HFFc6 (cell line): ENCODE data around the gene REPIN1. TPM values are rescaled to one million over a fixed set of nuclear protein-coding genes. Genes with fewer than 3 reads are reported as not detected.

Source experiments
- DNase-seq: peaks from one replicate; pipeline ENCODE4 v3.0.0-alpha.2; 2018
- H3K27ac Mint-ChIP-seq: 2 replicates; pipeline ENCODE4 v1.8.0; 2020; ENCODE audit warnings: mild to moderate bottlenecking, mixed read lengths
- H3K27me3 Mint-ChIP-seq: 2 replicates; pipeline ENCODE4 v1.8.0; 2021; ENCODE audit warnings: mild to moderate bottlenecking, moderate library complexity, mixed read lengths; ENCODE audit not compliant: insufficient read depth
- H3K36me3 Mint-ChIP-seq: 2 replicates; pipeline ENCODE4 v1.8.0; 2021; ENCODE audit warnings: low read depth, mixed read lengths
- H3K4me1 Mint-ChIP-seq: 2 replicates; pipeline ENCODE4 v1.8.0; 2020; ENCODE audit warnings: low read depth, mixed read lengths
- H3K4me3 Mint-ChIP-seq: 2 replicates; pipeline ENCODE4 v1.8.0; 2020; ENCODE audit warnings: mild to moderate bottlenecking, moderate library complexity, mixed read lengths
- H3K9me3 Mint-ChIP-seq: 2 replicates; pipeline ENCODE4 v1.8.0; 2020; ENCODE audit warnings: mild to moderate bottlenecking, mixed read lengths
- total RNA-seq, 6 experiments: library from RNA; stranded (reverse); fragmentation: NEBNext Ultra II Directional; extraction: Animal tissue kit (Norgen Biotek cat#: 25700); gene quantifications; 2 replicates in 1 of 6; 3 replicates in 5 of 6; pipeline ENCODE4 v1.2.3, GENCODE V29; 2021
- TF ChIP-seq, protein P1 (sequence below): fragments of 200-600 bp; sonication (generic); IDR thresholded peaks from 2 replicates; pipeline ENCODE4 v1.5.0; 2021; ENCODE audit warnings: antibody characterized with exemption, mild to moderate bottlenecking

The REPIN1 gene
- total RNA-seq, 6 experiments from 2014 or later: 68.8 to 78.3 (median 75.5) TPM

DNA sequence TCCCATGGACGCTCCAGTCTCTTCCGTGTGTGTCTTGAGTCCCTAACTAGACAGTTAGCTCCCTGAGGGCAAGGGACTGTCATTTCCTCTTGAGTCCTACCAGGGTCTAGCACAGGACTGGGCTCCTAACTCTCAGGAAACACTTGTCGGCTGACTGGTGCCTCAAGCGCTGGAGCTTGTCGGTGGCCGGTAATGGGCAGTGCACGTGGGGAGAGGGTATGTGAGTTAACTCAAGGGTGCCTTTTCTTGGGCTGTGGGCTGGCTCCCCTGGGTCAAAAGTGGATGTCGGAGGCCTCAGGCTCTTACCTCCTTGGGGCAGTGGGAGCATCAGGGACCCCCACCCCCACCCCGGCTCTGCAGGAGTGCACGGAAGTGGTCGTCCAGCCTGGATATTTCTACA, 43.4 kb downstream of the REPIN1 start:
- peaks cover 3% of the 10 kb centered on the region for H3K4me1 Mint-ChIP-seq
- no peak overlapping the region for H3K27ac Mint-ChIP-seq
- TF ChIP-seq, protein P1, sequence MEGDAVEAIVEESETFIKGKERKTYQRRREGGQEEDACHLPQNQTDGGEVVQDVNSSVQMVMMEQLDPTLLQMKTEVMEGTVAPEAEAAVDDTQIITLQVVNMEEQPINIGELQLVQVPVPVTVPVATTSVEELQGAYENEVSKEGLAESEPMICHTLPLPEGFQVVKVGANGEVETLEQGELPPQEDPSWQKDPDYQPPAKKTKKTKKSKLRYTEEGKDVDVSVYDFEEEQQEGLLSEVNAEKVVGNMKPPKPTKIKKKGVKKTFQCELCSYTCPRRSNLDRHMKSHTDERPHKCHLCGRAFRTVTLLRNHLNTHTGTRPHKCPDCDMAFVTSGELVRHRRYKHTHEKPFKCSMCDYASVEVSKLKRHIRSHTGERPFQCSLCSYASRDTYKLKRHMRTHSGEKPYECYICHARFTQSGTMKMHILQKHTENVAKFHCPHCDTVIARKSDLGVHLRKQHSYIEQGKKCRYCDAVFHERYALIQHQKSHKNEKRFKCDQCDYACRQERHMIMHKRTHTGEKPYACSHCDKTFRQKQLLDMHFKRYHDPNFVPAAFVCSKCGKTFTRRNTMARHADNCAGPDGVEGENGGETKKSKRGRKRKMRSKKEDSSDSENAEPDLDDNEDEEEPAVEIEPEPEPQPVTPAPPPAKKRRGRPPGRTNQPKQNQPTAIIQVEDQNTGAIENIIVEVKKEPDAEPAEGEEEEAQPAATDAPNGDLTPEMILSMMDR: no peak
- H3K9me3 Mint-ChIP-seq: no peaks in the 10 kb centered on the region
- H3K4me3 Mint-ChIP-seq: no peak overlapping the region
- DNase-seq: no peak
- peaks cover 1% of the 10 kb centered on the region; the same call in 1 of the 2 replicates for H3K27me3 Mint-ChIP-seq
- peaks cover 3% of the 10 kb centered on the region; the same call in 1 of the 2 replicates for H3K36me3 Mint-ChIP-seq

DNA sequence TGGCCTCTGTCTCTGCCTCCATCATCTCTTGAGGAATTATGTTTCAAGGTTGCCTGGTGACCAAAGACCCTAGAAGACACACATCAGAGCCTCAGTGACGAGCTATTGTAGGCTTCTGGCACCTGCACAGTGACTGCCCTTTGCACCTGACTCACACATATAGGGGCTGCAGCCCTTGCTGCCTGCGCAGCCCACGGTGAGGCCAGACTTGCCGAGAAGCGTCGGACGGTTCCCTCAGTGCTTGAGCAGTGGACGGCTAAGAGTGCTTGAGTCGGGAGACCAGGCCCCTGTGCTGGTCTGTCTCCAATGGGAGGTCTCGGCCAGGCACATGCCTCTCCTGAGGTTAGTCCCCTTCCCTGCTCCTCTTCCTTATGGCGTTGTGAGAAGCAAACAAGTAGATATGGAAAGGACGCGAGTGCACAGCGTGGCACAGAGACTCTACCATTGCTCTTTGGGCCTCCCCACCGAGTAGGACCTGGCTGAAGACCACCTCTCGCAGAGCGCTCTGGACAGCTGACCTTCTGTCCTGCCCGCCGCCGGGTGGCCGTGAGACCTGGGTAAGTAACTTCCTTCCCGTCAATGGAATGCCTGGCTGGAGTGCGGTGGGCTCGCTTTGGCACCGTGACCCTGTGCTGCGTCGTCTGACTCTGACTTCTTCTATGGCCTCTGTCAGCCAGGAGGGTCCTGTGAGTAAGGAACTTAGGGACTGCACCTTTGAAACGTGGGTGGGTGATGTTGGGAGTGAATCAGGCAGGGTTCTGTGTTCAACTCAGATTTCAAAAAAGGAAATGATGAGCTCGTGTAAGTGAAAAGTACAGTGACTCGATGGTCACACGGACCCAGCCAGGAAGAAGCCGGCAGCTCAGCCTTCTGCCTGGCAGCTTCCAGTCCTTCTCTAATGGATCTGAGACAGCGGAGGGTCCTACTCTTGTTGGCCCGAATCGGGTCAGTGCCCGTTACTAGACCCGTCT, 44.2 kb downstream of the REPIN1 start:
- no peaks in the 10 kb centered on the region for H3K4me1 Mint-ChIP-seq
- TF ChIP-seq, protein P1: no peak

DNA sequence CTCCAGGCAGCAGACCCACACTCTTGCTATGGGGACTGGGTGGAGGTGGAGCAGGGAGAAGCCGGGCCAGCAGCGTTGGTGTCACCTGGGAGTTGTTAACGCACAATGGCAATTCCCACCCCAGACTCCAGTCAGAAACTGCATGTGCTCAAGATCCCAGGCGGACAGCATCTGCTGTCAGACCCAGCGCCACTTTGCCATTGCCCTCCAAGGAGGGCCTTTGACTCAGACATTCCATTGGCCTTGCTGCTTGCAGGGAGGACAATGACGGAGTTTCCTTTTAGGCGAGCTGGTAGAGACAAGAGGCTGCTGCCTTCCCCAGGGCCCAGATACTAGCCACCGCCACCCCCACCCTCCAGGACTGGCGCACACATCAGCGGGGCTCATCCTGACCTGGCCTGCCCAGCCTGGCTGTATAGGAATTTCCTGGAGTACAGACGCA, 45.0 kb downstream of the REPIN1 start:
- no peak overlapping the region for H3K27ac Mint-ChIP-seq
- TF ChIP-seq, protein P1: no peak
- no peak for DNase-seq
- no peak overlapping the region for H3K4me3 Mint-ChIP-seq
- no peaks in the 10 kb centered on the region for H3K4me1 Mint-ChIP-seq
- H3K36me3 Mint-ChIP-seq: no peaks in the 10 kb centered on the region
- H3K27me3 Mint-ChIP-seq: peaks cover 6% of the 10 kb centered on the region
- no peaks in the 10 kb centered on the region for H3K9me3 Mint-ChIP-seq

More for the DNA sequence above, 44.2 kb downstream of the REPIN1 start:
- no peak overlapping the region for H3K27ac Mint-ChIP-seq
- H3K36me3 Mint-ChIP-seq: no peaks in the 10 kb centered on the region
- DNase-seq: no peak
- peaks cover 4% of the 10 kb centered on the region for H3K27me3 Mint-ChIP-seq
- no peaks in the 10 kb centered on the region for H3K9me3 Mint-ChIP-seq
- no peak overlapping the region for H3K4me3 Mint-ChIP-seq

DNA sequence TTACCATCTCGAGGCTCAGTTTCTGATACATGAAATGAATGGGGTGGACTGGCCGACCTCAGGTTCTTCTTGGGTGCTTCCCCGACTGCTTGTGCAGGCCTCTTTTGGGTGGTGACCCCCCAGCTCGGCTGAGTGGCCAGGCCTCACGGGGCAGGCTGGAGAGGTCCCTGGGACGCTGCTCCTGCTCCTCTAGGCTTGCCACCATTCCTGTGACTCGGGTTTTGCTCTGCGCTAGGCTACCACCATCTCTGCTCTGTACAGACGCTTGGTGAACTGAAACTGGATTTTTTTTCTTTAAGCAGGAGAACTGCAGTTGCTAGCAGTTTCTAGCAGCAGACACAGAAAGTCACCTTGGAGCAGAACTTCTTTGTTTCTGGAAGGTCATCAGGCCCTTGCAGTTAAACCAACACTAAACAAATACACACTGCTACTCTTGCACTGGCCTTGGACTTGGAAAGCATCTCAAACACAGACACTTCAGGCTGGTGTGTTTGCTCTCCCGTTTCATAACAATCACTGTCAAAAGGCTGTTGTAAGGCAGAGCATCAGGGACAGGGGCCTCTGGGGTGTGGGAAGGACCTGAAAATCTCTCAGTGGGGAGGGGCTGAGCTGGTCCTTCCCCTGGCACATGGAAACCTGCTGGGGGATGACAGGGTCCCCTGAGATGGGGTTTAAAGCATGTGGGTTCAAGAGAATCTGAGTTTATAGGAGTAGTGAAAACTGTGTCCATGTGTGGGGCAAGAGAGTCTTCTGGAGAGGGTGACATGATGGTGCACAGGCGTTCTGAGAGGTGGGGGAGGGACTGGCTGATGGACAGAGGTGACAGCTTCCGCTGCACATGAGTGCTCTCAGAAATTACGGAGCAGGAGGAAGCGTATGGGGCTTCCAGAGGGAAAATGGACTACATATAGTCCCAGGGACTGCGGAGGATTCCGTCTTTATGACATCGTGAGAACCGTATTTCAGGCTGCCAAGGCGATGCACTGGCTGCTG, 46.8 kb downstream of the REPIN1 start:
- H3K4me3 Mint-ChIP-seq: no peak overlapping the region
- H3K27ac Mint-ChIP-seq: no peak overlapping the region
- H3K27me3 Mint-ChIP-seq: peaks cover 9% of the 10 kb centered on the region
- no peak for DNase-seq
- TF ChIP-seq, protein P1: no peak
- H3K36me3 Mint-ChIP-seq: no peaks in the 10 kb centered on the region
- no peaks in the 10 kb centered on the region for H3K4me1 Mint-ChIP-seq
- no peaks in the 10 kb centered on the region for H3K9me3 Mint-ChIP-seq

DNA sequence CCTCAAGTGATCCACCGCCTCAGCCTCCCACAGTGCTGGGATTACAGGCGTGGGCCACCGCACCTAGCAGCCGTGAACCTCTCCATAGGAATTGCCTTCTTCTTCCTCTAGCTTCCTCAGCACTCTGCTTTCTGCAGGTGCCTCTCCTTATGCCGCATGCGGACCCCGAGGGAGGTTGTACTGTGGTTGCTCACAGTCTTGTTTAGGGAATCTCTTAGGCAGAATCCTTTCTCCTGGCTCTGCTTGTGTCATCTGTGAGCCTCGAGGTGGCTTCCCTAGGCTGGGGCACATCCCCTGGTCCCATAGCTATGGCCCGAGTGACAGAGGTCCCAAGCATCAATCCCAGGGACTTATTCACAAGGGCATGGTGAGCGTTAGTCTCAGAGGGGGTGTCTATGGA, 48.6 kb downstream of the REPIN1 start:
- Mint-ChIP-seq H3K36me3 (no peaks in the 10 kb centered on the region), H3K4me1 (peaks cover 8% of the 10 kb centered on the region), H3K27ac (no peak overlapping the region), H3K27me3 (peaks cover 9% of the 10 kb centered on the region), H3K9me3 (no peaks in the 10 kb centered on the region), H3K4me3 (no peak overlapping the region)
- TF ChIP-seq, protein P1: no peak
- DNase-seq: no peak
